ENCODE measurements around the gene IGF2BP1. TPM values are rescaled to one million over a fixed set of nuclear protein-coding genes. Genes with fewer than 3 reads are reported as not detected.

Gene IGF2BP1
- total and polyA plus RNA-seq, 2 of the 8 experiments (the other 6 are each of a cell fraction or from before 2014, with no cell fraction given): 41.6 to 513 TPM

DNA sequence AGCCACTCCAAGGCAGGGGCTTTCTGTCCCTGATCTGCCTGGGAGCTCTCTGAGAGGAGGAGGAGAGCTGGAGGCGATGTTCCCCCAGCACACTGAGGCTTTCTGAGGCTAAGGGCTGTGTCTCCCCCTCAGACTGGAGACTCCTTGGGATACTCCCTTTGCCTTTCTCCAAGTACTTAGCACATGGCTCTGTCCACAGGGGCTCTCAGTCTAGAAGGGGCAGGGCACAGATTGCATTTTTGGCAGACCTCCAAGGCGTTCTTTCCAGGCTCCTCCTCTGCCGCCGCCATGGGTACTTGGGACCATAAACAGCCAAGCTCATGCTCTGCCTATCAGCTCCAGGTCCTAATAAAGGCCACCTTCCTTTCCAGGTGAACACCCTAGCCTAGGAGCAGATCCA is 27.0 kb upstream of the IGF2BP1 start:
- WGBS, 2 experiments (ENCODE audit: extremely low coverage in 1 of 2, insufficient coverage in 1 of 2, insufficient read length in 1 of 2, insufficient replicate concordance in 2 of 2, low coverage in 1 of 2, low lambda C conversion rate in 2 of 2, missing lambda C conversion rate in 1 of 2): 75% methylated on average over 4 of the region's 4 CpGs; no CpG with 5 or more reads in 1 of the 2 experiments

More for the DNA sequence above, 27.0 kb upstream of the IGF2BP1 start:
- no peak overlapping the region for H3K56ac ChIP-seq (replicated peaks; ENCODE audit: insufficient read length, low read depth, low read length)
- peaks cover 0 to 2% (median 0%) of the 10 kb centered on the region in 4 experiments; a peak in 1 of 7 replicates for H3K27me3 ChIP-seq (replicated peaks in 1 of 4; ENCODE audit: control insufficient read depth in 3 of 4, extremely low read depth in 1 of 4, insufficient read depth in 3 of 4, low read length in 3 of 4)
- no peaks in the 10 kb centered on the region for H3K36me3 ChIP-seq (ENCODE audit: control insufficient read depth in 2 of 4, insufficient read depth in 4 of 4, low read length in 3 of 4)
- no peak overlapping the region for H4K5ac ChIP-seq (ENCODE audit: insufficient read length, low read depth, low read length)
- H2BK20ac ChIP-seq (ENCODE audit: low read length): no peak overlapping the region; the same call in 1 of the 2 replicates
- no peak overlapping the region; the same call in 1 of the 2 replicates for H2BK12ac ChIP-seq (ENCODE audit: low read depth, low read length)
- no peak overlapping the region for H3K23ac ChIP-seq (ENCODE audit: insufficient read length)
- no peak overlapping the region for H3K4me3 ChIP-seq (ENCODE audit: extremely low read depth in 1 of 4, insufficient read depth in 2 of 4, low read depth in 3 of 4, low read length in 4 of 4)
- no peak overlapping the region for H3K4me2 ChIP-seq (ENCODE audit: insufficient read depth in 1 of 2, low read depth in 2 of 2, low read length in 2 of 2)
- H2AFZ ChIP-seq (ENCODE audit: low read length): no peak overlapping the region
- H4K91ac ChIP-seq (replicated peaks; ENCODE audit: insufficient read length, low read length): no peak overlapping the region
- H3K14ac ChIP-seq (ENCODE audit: insufficient read length): no peak overlapping the region
- no peaks in the 10 kb centered on the region for H3K9me3 ChIP-seq (ENCODE audit: insufficient read depth in 2 of 2, low read depth in 1 of 2, low read length in 1 of 2)
- peaks cover 2 to 12% (median 8%) of the 10 kb centered on the region in 4 experiments for H3K4me1 ChIP-seq (replicated peaks in 1 of 4; ENCODE audit: control insufficient read depth in 3 of 4, insufficient read depth in 4 of 4, low read length in 3 of 4)
- ChIA-PET POLR2A (ENCODE audit: partially characterized antibody) (interaction anchor here (0.6 to 5.5 kb wide), 11 partner anchors 9 to 1180 kb away, joined by 3 to 38 read pairs (median 4); partner anchors contain the start of genes PPP1R9B and SNF8), CTCF (ENCODE audit: partially characterized antibody) (interaction anchor here (1.2 to 5.7 kb wide), 9 partner anchors 9 to 86 kb away, joined by 3 to 33 read pairs (median 4); no protein-coding TSS in a partner anchor)
- H3K4ac ChIP-seq (replicated peaks; ENCODE audit: insufficient read length, low read depth, low read length): no peak overlapping the region
- H3K27ac ChIP-seq (ENCODE audit: low read depth, low read length): no peak overlapping the region
- no peak for FAIRE-seq
- no peaks in the 10 kb centered on the region for H4K20me1 ChIP-seq (replicated peaks in 1 of 2; ENCODE audit: control insufficient read depth in 1 of 2, insufficient read depth in 2 of 2, low read length in 2 of 2)
- H3K9ac ChIP-seq (replicated peaks in 1 of 4; ENCODE audit: extremely low read depth in 1 of 4, low read depth in 3 of 4, low read length in 3 of 4): no peak overlapping the region
- no peaks in the 10 kb centered on the region for H3K23me2 ChIP-seq (ENCODE audit: low read depth, low read length)
- H4K8ac ChIP-seq (ENCODE audit: extremely low read depth, insufficient read depth, low read length): no peak overlapping the region
- 0 out of 2 replicates have a peak overlapping the region, but pooled peaks have one; percentile 11 for H3K18ac ChIP-seq (ENCODE audit: extremely low read depth, low read length)
- H2BK120ac ChIP-seq (replicated peaks; ENCODE audit: low read depth, low read length): no peak overlapping the region
- H2BK5ac ChIP-seq (ENCODE audit: low read depth, low read length): no peak overlapping the region
- TF ChIP-seq MAFK (IDR thresholded peaks at IDR 0.05; ENCODE audit: low read depth, low read length) (no peak), NRF1 (IDR thresholded peaks at IDR 0.05; ENCODE audit: low read depth, low read length) (no peak), EZH2 (IDR thresholded peaks at IDR 0.05; ENCODE audit: low read depth, low read length, severe bottlenecking) (no peak)
- H2BK15ac ChIP-seq (ENCODE audit: low read length): 0 out of 2 replicates have a peak overlapping the region, but pooled peaks have one; percentile 49
- H3K79me2 ChIP-seq (ENCODE audit: control insufficient read depth in 1 of 2, insufficient read depth in 2 of 2, low read length in 2 of 2): no peaks in the 10 kb centered on the region
- no peak overlapping the region for H2AK5ac ChIP-seq (ENCODE audit: low read depth, low read length)
- no peak for DNase-seq (ENCODE audit: low read depth in 1 of 2, low spot score in 2 of 2)
- H3K79me1 ChIP-seq (ENCODE audit: low read depth, low read length): no peaks in the 10 kb centered on the region
